ENCODE data around the gene LHFPL3.

DNA sequence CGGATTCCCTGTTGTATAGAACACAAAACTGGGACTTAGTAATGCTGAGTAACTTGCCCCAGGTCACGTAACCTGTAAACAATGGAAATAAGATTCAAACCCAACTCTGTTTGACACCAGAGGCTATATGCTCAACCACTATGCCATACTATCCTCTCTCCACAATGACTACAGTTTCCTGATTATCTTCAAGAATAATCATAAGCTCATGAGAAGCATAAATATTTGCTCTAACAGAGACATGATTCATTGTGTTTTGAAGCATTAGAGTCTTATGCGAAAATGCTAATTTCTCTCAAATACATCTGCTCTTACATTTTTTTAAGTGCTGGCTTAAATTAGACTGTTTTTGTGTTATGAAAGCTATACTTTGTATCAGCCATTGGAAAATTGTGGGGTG is 241.3 kb downstream of the LHFPL3 start:
- TF ChIP-seq EP300 (IDR thresholded peaks at IDR 0.05; ENCODE audit: borderline replicate concordance in 1 of 2, low read depth in 1 of 2, low read length in 1 of 2) (no peak), REST (IDR thresholded peaks at IDR 0.05; ENCODE audit: low read depth, low read length) (no peak), CTCF (IDR thresholded peaks at IDR 0.05) (no peak), RFX5 (IDR thresholded peaks at IDR 0.05; ENCODE audit: low read length) (no peak), YY1 (IDR thresholded peaks at IDR 0.05; ENCODE audit: low read depth) (no peak), RAD21 (IDR thresholded peaks at IDR 0.05; ENCODE audit: low read length) (no peak), SMC3 (IDR thresholded peaks at IDR 0.05; ENCODE audit: low read depth, low read length) (no peak), MAX (IDR thresholded peaks at IDR 0.05; ENCODE audit: low read depth) (no peak)

Data from SK-N-SH (cell line).